Measurements from ENCODE around the gene GRK1.

The GRK1 gene

DNA sequence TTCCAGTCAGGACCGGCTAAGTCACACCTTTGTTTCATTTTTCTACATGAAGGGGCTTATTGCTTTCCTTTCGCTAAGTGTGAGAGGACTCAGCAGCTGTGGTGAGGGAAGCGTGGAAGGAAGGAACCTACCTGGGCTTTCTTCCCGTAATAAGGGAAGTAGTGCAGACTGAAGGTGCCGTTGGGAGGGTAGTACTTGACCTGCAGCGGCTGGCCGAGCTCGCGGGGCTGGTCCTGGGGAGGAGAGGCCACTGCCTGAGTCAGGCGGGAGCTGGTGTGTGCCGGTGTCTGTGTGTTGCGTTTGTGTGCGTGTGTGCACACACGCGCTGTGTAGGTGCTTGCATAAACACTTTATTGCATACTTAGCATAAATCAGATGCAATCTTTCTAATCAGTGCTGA, 16.7 kb upstream of the GRK1 start:
- no peak for DNase-seq (ENCODE audit: low spot score)

DNA sequence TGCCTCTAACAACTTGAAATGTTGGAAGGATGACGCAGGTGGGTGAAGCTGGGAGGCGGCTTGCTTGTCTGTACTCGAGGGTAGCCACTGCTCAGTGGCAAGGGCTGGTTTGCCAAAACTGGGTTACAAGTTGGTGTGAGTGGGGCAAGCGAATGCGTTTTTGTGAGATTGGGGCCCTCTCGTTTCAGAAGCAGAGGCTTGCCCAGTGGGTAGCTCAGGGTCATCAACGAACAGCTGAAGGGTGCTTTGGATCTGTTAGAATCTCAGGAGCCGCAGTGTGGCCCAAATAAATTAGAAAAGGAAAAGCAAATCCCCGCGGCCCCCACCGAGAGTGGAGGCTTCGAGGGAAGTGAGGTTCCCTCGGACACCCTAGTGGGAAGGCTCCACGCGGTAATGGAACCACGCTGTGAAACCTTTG, 16.3 kb upstream of the GRK1 start:
- DNase-seq (ENCODE audit: low spot score) = no peak

DNA sequence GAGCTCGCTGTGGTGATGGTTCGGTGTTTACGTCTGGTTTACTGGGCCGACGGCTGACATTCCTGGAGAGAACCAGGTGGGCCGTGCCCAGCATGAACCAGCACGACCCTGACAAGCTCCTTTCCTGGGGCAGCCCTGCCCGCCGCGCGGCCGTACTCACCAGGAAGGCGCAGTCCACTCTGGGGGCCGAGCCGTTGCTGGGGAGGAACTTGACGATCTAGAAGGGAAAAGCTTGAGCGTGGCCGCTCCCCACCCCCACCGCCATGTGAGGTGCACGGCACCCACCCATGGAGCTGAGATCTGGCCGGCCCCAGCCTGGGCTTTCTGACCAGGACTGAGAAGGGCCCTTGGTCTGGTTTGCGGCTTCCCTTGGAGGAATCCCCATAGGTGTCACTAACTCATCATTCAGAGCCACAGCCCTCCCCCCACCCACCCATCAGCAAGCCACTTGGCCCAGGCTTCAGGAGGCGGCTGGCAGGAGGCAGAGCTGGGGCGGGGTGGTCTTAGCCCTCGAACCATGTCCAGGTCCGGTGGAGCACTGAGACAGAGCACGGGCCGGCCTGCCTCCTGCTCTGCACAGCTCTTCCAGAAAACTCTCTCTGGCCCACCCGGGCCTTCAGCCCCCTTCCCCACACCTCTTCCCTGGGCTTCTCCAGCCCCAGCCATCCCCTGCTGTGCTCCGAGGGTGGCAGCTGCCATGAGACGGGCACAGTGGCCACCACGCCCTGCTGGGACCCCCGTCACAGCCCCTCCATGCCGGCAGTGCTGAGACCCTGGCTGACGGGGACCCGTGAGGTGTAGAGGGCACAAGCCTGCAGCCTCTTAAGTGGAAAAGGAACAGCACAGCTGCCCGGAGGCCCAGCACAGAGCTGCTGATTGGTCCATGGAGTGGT, 15.3 kb upstream of the GRK1 start:
- no peak for DNase-seq (ENCODE audit: low spot score)

DNA sequence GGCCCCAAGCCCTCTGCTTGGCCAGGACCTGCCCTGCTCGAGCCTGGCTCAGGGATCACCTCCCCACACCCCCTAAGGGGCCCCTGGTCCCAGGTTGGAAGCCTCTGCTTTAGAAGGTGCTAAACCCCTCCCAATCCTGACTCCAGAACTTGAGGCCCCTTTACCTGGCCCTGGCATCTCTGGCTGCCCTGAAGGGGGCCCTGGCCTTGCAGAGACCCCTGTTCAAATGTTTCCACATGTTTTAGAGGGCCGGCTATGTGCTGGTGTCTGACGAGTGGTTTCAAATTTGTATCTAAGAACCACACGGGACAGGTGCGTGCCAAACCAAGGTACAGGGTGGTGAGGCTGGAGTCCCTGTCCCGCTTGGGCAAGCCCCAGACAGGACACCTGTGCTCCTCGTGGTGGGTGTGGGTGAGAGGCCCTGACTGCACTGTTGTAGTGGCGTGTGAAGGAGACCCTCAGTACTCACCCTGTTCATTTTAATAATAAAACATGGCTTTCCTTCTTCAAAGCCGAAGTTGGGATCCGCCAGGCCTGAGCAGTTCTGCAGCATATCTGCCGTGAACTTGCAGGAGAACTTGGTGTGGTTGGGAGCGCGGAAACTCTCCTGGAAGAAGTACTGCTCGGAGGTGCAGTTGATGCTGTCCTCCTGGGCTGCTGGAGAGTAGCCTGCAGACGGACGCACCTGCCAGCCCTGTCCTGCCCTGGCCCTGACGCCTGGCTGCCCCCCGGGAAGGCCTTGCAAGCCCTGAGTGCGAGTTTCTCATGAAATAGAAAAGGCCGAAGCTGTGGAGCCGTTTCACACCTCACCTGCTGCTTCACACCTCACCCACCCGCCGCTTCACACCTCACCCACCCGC, 14.4 kb upstream of the GRK1 start:
- no peak for DNase-seq (ENCODE audit: low spot score)

DNA sequence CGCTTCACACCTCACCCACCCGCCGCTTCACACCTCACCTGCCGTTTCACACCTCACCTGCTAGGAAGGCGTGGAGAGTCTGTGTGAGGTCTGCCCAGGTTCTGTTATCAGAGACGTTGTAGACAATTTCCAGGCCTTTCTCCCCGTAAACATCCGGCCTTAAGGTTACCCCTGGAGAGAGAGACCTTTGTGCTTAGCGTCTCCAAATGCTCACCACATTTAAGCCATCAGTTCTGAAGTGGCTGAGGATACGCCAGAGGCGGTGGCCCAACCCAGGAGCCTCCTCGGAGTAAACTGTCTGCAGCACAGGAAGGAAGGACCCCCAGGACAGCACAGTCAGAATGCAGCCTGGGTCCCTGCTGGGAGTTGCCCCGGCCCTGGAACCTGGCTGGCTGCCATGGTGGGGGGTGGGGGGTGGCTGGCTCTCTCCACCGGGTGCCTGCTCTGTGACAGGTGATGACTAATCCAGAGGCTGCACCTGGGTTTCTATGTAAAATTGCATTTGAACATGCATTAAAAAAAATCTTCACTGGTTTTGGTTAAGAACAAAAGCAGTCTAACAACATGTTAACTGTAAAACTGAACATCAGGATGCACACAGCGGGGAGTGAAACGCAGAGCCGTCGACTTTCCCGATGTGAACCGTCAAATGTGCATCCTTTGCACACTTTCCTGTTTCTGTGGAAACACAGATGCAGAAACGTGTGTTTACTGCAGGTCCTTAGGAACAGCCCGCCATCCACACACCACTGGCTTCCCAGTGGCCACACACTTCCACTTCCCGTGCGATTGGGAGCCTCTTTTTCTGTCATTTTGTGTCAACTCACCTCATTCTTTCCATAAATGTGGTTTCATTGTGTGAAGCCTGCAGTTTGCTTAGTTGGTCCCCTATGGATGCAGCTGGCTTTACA, 13.5 kb upstream of the GRK1 start:
- DNase-seq (ENCODE audit: low spot score) = no peak

DNA sequence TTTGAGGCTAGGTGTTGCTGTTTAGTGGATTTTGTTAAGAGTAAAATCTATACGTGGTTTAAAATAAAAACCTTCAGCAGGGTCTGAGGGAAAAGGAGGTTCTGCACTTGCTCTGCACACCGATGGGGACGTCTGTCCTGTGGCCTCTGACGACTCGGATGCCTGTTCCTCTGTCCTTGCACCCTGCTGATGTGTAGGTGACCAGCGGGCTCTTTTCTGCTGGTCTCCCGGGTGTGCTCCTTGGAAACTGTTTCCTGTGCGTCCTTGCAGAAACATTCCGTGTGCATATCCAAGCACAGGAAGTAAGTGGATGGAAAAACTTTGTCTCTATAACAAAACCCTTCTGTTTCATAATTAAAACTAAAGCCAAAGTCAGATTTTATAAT, 12.9 kb upstream of the GRK1 start:
- DNase-seq (ENCODE audit: low spot score) = no peak

DNA sequence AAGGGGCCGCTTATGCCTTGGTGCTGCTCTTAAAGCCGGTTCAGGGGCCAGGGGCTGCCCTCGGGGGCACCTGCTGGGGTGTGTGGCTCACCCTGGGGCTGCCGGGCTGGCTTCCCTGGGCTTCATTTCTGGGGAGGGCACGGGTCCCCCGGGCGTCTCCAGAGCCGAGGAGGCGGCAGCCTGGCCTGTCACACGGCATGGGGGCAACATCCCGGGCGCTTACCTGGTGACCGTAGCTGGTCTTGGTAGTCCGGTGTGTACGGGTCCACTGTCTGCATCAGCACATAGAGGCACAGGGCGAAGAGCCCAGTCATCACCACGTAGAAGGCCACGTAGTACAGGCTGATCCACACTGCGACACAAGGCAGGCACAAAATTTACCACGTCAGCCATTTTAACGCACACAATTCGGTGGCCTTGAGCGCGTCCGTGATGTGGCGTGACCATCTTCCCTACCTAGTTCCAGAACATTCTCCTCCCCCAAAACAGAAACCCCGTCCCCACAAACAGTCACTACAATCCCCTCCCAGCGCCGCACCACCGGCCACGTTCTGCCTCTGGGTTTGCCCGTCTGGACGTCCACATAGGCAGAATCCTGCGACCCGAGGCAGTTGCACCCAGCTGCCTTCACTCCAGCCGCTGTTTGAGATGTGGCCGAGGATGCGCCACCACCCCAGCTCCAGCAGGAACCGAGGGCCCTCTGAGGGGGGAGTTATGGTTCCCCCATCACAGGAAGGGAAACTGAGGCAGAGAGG, 12.3 kb upstream of the GRK1 start:
- DNase-seq (ENCODE audit: low spot score) = no peak

DNA sequence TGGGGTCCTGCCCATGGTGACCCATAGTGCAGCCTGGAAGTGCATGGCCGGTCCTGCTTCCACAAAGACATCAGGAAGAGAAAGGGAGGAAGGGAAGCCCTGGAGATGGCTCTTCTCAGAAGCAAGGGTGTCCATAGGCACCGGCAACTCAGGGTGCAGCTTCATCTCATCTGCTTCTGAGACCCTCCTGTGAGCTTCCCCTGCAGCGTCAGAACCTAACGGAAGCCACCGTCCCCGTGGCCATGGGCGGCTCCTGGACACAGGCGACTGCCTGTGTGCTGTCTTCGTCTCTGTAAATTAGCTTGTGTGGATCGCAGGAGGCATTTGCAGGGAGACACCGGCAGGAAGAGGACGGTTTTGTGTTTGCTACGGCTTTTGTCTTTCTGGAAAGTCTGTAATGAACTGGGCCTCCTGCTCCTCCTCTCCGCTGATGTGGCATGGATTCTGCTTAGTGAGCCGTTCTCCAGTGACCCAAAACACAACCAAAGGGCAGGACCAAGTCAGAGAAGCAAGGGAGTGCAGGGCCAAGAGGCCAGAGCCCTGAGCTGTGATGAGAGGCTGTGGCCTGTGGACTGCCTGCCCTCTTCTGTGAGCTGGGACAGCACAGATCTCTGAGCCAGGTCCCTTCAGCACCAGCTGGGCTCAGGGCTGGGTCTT, 11.5 kb upstream of the GRK1 start:
- no peak for DNase-seq (ENCODE audit: low spot score)

DNA sequence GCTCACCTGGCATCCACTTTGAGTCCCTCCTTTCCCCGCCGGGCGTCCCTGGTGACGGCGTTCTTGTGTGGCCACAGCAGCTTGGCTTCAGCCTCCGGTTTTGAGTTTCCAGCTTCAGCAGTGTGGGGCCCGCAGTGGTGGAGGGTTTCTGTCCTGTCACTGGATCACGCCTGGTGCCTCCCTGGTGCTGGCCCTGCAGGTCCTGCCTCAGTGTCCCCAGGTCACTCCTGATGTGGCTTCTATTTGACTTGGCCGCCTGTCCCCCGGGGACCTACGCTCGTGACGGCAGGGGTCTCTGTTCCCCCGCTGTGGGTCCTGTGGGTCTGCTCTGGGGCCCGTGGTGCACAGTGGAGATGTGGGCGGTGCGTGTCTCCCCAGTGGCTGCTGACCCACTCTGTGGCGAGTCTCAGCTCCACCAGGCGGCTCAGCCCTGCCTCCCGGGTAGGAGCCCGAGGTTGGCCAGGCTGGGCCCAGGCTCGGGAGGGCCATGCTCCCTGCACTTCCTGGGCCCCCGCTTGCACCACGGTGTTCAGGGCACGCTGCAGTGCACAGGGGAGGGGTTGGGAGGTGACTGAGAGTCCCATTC, 10.9 kb upstream of the GRK1 start:
- DNase-seq (ENCODE audit: low spot score) = no peak

DNA sequence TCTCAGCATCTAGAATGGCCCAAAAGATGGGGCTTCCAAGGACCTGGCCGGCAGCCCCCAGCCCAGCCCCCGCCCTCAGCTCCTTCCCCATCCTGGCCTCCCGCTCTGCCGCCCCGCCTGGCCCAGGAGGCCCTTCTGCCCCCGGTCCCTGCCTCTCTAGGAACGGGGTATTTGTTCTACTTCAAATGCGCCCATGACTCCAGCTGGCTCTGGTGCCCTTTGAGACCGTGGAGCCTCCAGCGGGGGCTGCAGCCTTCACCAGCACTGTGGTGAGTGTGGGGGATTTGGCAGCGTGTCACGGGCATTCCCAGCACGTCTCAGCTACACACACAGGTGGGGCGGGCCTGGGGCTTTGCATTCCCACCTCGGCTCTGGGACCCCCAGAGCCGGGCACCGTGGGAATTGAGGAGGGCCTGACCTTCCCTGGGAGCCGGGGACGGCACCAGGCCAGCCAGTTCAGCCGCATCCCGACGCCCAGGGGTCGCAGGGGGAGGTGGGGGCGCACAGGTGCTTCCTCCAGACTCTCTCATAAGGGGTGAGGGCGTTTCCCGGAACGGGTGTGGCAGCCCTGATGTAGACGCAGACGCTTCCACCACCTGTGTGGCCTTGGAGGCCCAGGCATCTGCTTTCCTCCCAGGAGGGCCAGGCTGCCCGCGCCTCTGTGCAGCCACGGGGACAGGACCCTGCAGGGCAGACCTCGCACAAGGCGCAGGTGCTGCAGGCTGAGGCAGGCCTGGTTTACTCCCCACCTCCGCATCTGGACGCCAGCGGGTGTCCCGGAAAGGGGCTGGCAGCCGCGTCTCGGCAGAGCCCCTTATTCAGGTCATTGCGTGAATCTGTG, 10.0 kb upstream of the GRK1 start:
- DNase-seq (ENCODE audit: low spot score) = no peak

DNA sequence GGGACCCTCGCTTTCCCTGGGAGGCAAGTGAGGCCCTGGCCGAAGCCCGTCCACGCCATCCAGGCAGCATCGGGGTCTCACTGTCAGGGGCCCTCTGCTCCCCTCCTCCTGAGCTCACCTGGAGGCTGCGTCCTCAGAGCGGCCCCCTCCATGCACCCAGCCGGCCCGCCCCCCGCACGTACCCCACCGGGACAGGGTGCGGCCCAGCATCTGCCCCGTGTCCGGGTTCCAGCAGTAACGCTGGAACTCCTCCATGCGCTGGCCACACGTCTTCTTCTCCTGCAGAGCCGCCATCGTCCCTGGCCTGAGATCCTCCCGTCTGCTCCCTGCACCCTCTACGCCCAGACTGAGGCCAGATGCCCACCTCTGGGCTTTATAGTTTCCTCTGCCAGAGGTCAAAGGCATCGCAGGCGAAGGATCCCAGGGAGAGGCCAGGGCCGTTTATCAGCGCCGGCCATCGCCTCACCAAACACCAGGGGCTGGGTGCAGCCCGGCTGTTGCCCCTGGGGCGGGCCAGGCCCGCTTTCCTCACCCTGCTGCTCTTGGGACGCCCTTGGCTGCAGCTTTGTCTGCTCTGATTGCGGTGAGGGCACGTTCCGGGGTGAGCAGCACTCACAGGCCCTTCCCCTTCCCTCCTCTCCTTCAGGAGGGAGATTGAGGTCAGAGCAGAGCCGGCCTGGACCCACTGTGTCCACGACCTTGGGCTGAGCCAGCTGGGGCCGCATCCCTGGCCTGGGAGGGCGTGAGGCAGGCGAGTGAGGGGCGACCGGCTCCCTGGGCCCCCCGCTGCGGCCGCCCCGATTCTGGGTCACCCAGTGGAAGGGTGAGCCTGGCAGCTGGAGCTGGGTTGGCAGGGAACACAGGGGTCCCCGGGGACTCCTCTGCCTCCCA, 8.9 kb upstream of the GRK1 start, which contains the start of gene ATP4B:
Gene ATP4B (minus strand): TSS at position 348 of the 891 bp plus-strand sequence. CDS start 54 bp downstream, at position 294.
- no peak for DNase-seq (ENCODE audit: low spot score)

DNA sequence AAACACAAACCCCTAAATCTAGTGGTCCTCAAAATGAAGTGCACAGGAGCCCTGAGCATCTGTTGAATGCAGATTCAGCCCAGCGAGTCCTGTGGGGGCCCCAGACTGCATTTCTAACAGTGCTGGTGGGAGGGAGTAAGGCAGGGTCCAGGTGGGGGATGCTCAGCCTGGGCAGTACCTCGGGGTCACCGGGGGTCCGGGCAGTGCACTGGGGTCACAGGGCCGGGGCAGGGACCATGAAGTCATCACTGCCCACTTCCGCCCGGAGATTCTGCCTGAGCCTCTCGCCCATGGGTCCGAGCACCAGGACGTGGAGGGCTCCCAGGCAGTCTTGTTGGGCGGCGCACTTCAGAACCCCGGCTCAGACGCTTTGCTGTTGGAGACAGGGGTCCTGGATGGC, 8.2 kb upstream of the GRK1 start:
- no peak for DNase-seq (ENCODE audit: low spot score)

DNA sequence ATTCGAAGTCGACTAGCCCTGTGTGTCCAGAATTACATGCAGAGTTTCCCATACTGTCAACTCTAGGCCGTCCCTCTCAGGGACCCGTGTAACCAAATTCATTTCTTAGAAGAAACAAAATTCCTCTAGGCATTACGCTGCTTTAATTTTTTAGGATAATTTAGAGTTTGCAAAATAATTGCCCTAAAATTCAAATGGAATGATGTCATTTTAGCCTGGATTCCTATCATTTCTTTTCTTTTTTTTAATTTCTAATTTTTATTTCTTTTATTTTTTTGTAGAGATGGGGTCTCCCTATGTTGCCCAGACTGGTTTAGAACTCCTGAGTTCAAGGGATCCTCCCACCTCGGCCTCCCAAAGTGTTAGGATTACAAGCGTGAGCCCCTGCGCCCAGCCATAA, 7.7 kb upstream of the GRK1 start:
- no peak for DNase-seq (ENCODE audit: low spot score)

DNA sequence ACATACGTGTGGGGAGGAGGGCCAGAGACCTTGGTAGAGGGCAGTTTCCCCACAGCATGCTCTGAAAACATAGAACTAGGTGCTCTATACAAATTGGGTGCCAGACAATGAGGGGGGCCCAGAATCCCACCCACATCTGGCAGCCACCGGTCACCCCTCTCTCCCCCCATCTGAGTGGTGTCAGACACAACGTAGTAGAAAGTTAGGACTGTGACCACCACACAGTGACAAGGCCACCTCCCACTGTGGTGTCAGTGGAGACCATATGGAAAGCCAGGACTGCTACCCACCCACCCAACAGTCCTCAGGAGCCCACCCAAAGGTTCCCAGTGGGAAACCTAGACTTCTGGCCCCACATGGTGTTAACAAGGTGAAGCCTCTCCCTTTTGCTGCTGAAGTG, 7.0 kb upstream of the GRK1 start:
- DNase-seq (ENCODE audit: low spot score) = no peak

DNA sequence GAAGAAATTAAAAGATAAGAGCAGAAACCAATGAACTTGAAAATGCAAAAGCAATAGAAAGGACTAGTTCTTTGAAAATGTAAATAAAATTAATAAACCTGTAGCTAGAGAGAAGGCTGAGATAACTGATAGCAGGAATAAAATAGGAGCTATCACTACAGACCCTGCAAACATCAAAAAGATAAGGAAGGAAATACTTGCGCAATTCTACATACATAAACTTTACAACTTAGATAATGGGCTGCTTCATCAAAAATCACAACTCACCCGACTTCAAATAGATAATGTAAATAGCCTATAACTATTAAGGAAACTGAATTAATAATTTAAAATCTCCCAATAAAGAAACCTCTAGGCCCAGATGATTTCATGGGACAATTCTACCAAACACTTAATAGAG, 5.5 kb upstream of the GRK1 start:
- DNase-seq (ENCODE audit: low spot score) = no peak

DNA sequence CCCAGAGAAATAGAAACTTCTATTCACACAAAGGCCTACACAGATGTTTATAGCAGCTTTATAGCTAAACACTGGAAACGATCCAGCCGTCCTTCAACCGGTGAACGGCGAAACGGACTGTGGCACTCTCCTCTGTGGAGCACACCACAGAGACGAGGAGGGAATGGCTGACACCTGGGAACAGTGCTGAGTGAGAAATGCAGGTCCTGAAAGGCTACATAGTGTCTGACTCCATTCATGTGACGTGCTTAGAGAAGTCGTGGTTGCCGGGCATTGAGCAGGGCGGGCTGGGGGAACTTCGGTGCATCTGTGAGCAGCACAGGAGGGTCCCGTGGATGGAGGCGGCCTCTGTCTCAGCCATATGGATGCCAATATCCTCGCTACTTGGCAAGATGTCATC, 3.1 kb upstream of the GRK1 start:
- no peak for DNase-seq (ENCODE audit: low spot score)

DNA sequence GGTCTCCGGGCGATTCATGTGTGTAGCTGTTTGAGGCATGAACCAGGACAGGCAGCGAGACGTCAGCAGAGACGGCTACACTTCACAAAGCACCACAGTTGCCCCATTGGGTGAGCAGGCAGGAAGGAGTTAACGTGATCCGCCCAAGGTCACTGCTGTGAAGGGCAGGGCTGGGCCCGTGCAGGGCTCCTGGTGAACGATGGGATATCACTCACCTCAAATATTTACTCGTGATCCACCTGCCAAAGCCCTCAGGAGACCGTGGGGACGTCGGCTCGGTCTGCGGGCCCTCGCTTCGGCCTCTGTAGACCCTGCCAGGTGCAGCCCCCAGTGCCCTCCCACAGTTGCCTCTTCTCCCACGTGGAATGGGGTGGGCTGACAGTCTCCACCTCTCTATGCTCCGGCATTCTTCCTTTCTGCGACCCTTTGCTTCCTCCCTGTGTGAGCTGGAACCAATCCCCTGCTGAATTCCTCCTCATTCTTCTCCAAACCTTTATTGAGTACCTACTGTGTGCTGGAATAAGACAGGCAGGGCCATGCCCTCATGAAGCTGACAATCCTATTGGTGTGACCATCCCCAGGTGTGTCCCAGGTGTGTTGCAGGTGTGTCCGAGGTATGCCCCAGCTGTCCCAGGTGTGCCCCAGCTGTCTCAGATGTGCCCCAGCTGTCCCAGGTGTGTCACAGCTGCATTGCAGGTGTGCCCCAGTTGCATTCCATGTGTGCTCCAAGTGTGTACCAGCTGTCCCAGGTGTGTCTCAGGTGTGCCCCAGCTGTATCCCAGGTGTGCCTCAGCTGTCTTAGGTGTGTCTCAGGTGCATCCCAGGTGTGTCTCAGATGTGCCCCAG, 2.0 kb upstream of the GRK1 start:
- DNase-seq (ENCODE audit: low spot score) = no peak

Measured in germinal center (tissue), 1 donor.